BLaER1 (cell line): ENCODE results near the gene ERP27.

Source experiments
- H3K27ac ChIP-seq: shearing (Covaris generic); formaldehyde crosslinking; 2 replicates; pipeline ENCODE4 v1.8.1; 2022
- H3K27me3 ChIP-seq: shearing (Covaris generic); formaldehyde crosslinking; 2 replicates; pipeline ENCODE4 v1.8.1; 2022
- H3K36me3 ChIP-seq: shearing (Covaris generic); formaldehyde crosslinking; 2 replicates; pipeline ENCODE4 v1.8.1; 2022
- H3K4me1 ChIP-seq: shearing (Covaris generic); formaldehyde crosslinking; 2 replicates; pipeline ENCODE4 v1.8.1; 2022
- H3K4me2 ChIP-seq: shearing (Covaris generic); formaldehyde crosslinking; 2 replicates; pipeline ENCODE4 v1.8.1; 2022
- H3K4me3 ChIP-seq: shearing (Covaris generic); formaldehyde crosslinking; 2 replicates; pipeline ENCODE4 v1.8.1; 2022
- H3K9ac ChIP-seq: shearing (Covaris generic); formaldehyde crosslinking; 2 replicates; pipeline ENCODE4 v1.8.1; 2022
- H3K9me3 ChIP-seq: shearing (Covaris generic); formaldehyde crosslinking; 2 replicates; pipeline ENCODE4 v1.8.1; 2022
- H4K20me1 ChIP-seq: shearing (Covaris generic); formaldehyde crosslinking; 2 replicates; pipeline ENCODE4 v1.8.1; 2022
- Cebpa-rat ChIP-seq: shearing (Covaris generic); IDR thresholded peaks from 2 replicates; pipeline ENCODE4 v1.8.1; 2022

The ERP27 gene

GRCh38 chr12:14879222-14879933 lies 59.0 kb downstream of the ERP27 start:
- H3K9me3 ChIP-seq, result no peaks in the 10 kb centered on the region; the same call in 1 of the 2 replicates
- H4K20me1 ChIP-seq, result no peaks in the 10 kb centered on the region
- H3K27me3 ChIP-seq, result no peaks in the 10 kb centered on the region
- H3K36me3 ChIP-seq, result no peaks in the 10 kb centered on the region
- no peak overlapping the region for H3K4me3 ChIP-seq
- no peak for TF ChIP-seq Cebpa-rat
- no peak overlapping the region for H3K9ac ChIP-seq
- peaks cover 24% of the 10 kb centered on the region for H3K4me1 ChIP-seq
- no peak overlapping the region for H3K27ac ChIP-seq
- H3K4me2 ChIP-seq, result no peak overlapping the region

- H3K36me3 ChIP-seq, result no peaks in the 10 kb centered on the region
- no peak for TF ChIP-seq Cebpa-rat
- H3K27me3 ChIP-seq, result no peaks in the 10 kb centered on the region
- no peak overlapping the region for H3K4me2 ChIP-seq
- H3K27ac ChIP-seq, result no peak overlapping the region
- no peak overlapping the region for H3K9ac ChIP-seq
- H3K9me3 ChIP-seq, result no peaks in the 10 kb centered on the region; the same call in 1 of the 2 replicates
- no peaks in the 10 kb centered on the region for H4K20me1 ChIP-seq
- H3K4me3 ChIP-seq, result no peak overlapping the region
- peaks cover 15% of the 10 kb centered on the region for H3K4me1 ChIP-seq
Observed at GRCh38 chr12:14878488-14878887, 59.8 kb downstream of the ERP27 start.

- no peak overlapping the region for H3K27ac ChIP-seq
- H3K4me1 ChIP-seq, result peaks cover 10% of the 10 kb centered on the region
- no peaks in the 10 kb centered on the region for H3K27me3 ChIP-seq
- H3K4me3 ChIP-seq, result no peak overlapping the region
- no peak for TF ChIP-seq Cebpa-rat
- H3K36me3 ChIP-seq, result no peaks in the 10 kb centered on the region
- H3K9me3 ChIP-seq, result no peaks in the 10 kb centered on the region; the same call in 1 of the 2 replicates
- no peaks in the 10 kb centered on the region for H4K20me1 ChIP-seq
- H3K9ac ChIP-seq, result no peak overlapping the region
- H3K4me2 ChIP-seq, result no peak overlapping the region
Observed at GRCh38 chr12:14876833-14877232, 61.5 kb downstream of the ERP27 start.

- no peaks in the 10 kb centered on the region for H4K20me1 ChIP-seq
- no peak overlapping the region for H3K9ac ChIP-seq
- no peaks in the 10 kb centered on the region for H3K36me3 ChIP-seq
- no peaks in the 10 kb centered on the region for H3K27me3 ChIP-seq
- H3K27ac ChIP-seq, result no peak overlapping the region
- H3K4me2 ChIP-seq, result no peak overlapping the region
- no peak overlapping the region for H3K4me3 ChIP-seq
- H3K9me3 ChIP-seq, result no peaks in the 10 kb centered on the region
- no peaks in the 10 kb centered on the region for H3K4me1 ChIP-seq
- no peak for TF ChIP-seq Cebpa-rat
Observed at GRCh38 chr12:14874882-14875281, 63.5 kb downstream of the ERP27 start.

GRCh38 chr12:14873440-14874185 lies 64.7 kb downstream of the ERP27 start:
- no peak overlapping the region for H3K4me2 ChIP-seq
- H3K9ac ChIP-seq, result no peak overlapping the region
- no peaks in the 10 kb centered on the region for H3K36me3 ChIP-seq
- H3K27ac ChIP-seq, result no peak overlapping the region
- H3K9me3 ChIP-seq, result peaks cover 6% of the 10 kb centered on the region
- H3K4me3 ChIP-seq, result no peak overlapping the region
- no peaks in the 10 kb centered on the region for H3K27me3 ChIP-seq
- H4K20me1 ChIP-seq, result no peaks in the 10 kb centered on the region
- TF ChIP-seq Cebpa-rat, result no peak
- H3K4me1 ChIP-seq, result no peaks in the 10 kb centered on the region

- Histone ChIP-seq H3K9ac (no peak overlapping the region), H3K4me1 (no peaks in the 10 kb centered on the region), H3K9me3 (peaks cover 21% of the 10 kb centered on the region), H4K20me1 (no peaks in the 10 kb centered on the region), H3K4me2 (no peak overlapping the region), H3K36me3 (no peaks in the 10 kb centered on the region), H3K27me3 (no peaks in the 10 kb centered on the region), H3K27ac (no peak overlapping the region), H3K4me3 (no peak overlapping the region)
- no peak for TF ChIP-seq Cebpa-rat
Observed at GRCh38 chr12:14871886-14872285, 66.5 kb downstream of the ERP27 start.

- Histone ChIP-seq H3K9me3 (peaks cover 27% of the 10 kb centered on the region), H3K9ac (no peak overlapping the region), H3K4me3 (no peak overlapping the region), H3K27me3 (no peaks in the 10 kb centered on the region), H3K4me1 (no peaks in the 10 kb centered on the region), H3K27ac (no peak overlapping the region), H4K20me1 (no peaks in the 10 kb centered on the region), H3K36me3 (no peaks in the 10 kb centered on the region), H3K4me2 (no peak overlapping the region)
- no peak for TF ChIP-seq Cebpa-rat
Observed at GRCh38 chr12:14871247-14871646, 67.1 kb downstream of the ERP27 start.

- Histone ChIP-seq H4K20me1 (no peaks in the 10 kb centered on the region), H3K27ac (no peak overlapping the region), H3K27me3 (no peaks in the 10 kb centered on the region), H3K4me1 (no peaks in the 10 kb centered on the region), H3K36me3 (no peaks in the 10 kb centered on the region), H3K4me2 (no peak overlapping the region), H3K4me3 (no peak overlapping the region), H3K9me3 (peaks cover 29% of the 10 kb centered on the region), H3K9ac (no peak overlapping the region)
- TF ChIP-seq Cebpa-rat, result no peak
Observed at GRCh38 chr12:14868916-14869506, 69.3 kb downstream of the ERP27 start.
